ENCODE results near the gene MEX3C.

MEX3C gene

GRCh38 chr18:51151185-51151567 is 46.3 kb downstream of the MEX3C start:
- DNase-seq = no peak
- no peak for ATAC-seq
- no peaks in the 10 kb centered on the region for H3K27me3 Mint-ChIP-seq
- H3K4me3 Mint-ChIP-seq = peak overlapping the region in 1 of 2 donors; percentile 86
- H3K9me3 Mint-ChIP-seq = peaks cover 0 to 13% of the 10 kb centered on the region in 2 donors
- H3K27ac Mint-ChIP-seq = peak overlapping the region in 1 of 2 donors; percentile 63
- H3K4me1 Mint-ChIP-seq = peaks cover 57% of the 10 kb centered on the region

- peaks cover 0 to 13% of the 10 kb centered on the region in 2 donors for H3K9me3 Mint-ChIP-seq
- H3K4me3 Mint-ChIP-seq = peak overlapping the region in 1 of 2 donors; percentile 18
- DNase-seq = no peak
- H3K27me3 Mint-ChIP-seq = no peaks in the 10 kb centered on the region
- H3K27ac Mint-ChIP-seq = peak overlapping the region in 1 of 2 donors; percentile 7
- H3K4me1 Mint-ChIP-seq = peaks cover 54% of the 10 kb centered on the region
- ATAC-seq = no peak
These were observed 47.3 kb downstream of the MEX3C start for GRCh38 chr18:51150113-51150700.

GRCh38 chr18:51149670-51150069 is 47.8 kb downstream of the MEX3C start:
- DNase-seq = no peak
- Mint-ChIP-seq H3K9me3 (peaks cover 0 to 13% of the 10 kb centered on the region in 2 donors), H3K4me3 (no peak overlapping the region), H3K27me3 (no peaks in the 10 kb centered on the region), H3K4me1 (peaks cover 50% of the 10 kb centered on the region), H3K27ac (no peak overlapping the region)
- no peak for ATAC-seq

- no peak for ATAC-seq
- peaks cover 22% of the 10 kb centered on the region for H3K4me1 Mint-ChIP-seq
- H3K4me3 Mint-ChIP-seq = no peak overlapping the region
- H3K27ac Mint-ChIP-seq = no peak overlapping the region
- no peaks in the 10 kb centered on the region for H3K27me3 Mint-ChIP-seq
- peaks cover 0 to 13% of the 10 kb centered on the region in 2 donors for H3K9me3 Mint-ChIP-seq
- no peak for DNase-seq
These were observed 50.6 kb downstream of the MEX3C start for GRCh38 chr18:51146909-51147308.

- Mint-ChIP-seq H3K27me3 (no peaks in the 10 kb centered on the region), H3K4me3 (no peak overlapping the region), H3K27ac (no peak overlapping the region), H3K4me1 (peaks cover 6% of the 10 kb centered on the region), H3K9me3 (no peaks in the 10 kb centered on the region)
- ATAC-seq = no peak
- no peak for DNase-seq
These were observed 58.5 kb downstream of the MEX3C start for GRCh38 chr18:51138936-51139335.

- H3K4me3 Mint-ChIP-seq = no peak overlapping the region
- no peak for DNase-seq
- no peaks in the 10 kb centered on the region for H3K9me3 Mint-ChIP-seq
- H3K27ac Mint-ChIP-seq = peak overlapping the region in 1 of 2 donors; percentile 40
- ATAC-seq = no peak
- peaks cover 6% of the 10 kb centered on the region for H3K4me1 Mint-ChIP-seq
- no peaks in the 10 kb centered on the region for H3K27me3 Mint-ChIP-seq
These were observed 59.6 kb downstream of the MEX3C start for GRCh38 chr18:51137891-51138290.

- Mint-ChIP-seq H3K4me1 (peaks cover 6% of the 10 kb centered on the region), H3K27me3 (no peaks in the 10 kb centered on the region), H3K4me3 (no peak overlapping the region), H3K9me3 (no peaks in the 10 kb centered on the region), H3K27ac (no peak overlapping the region)
- ATAC-seq = no peak
- DNase-seq = no peak
These were observed 60.3 kb downstream of the MEX3C start for GRCh38 chr18:51137026-51137729.

- ATAC-seq (peak; percentile 64), DNase-seq (no peak)
- Mint-ChIP-seq H3K4me1 (peaks cover 6% of the 10 kb centered on the region), H3K27me3 (no peaks in the 10 kb centered on the region), H3K27ac (peak overlapping the region in 1 of 2 donors; percentile 7), H3K9me3 (no peaks in the 10 kb centered on the region), H3K4me3 (no peak overlapping the region)
These were observed 61.7 kb downstream of the MEX3C start for GRCh38 chr18:51135795-51136194.

- DNase-seq = no peak
- Mint-ChIP-seq H3K4me3 (no peak overlapping the region), H3K9me3 (no peaks in the 10 kb centered on the region), H3K27ac (peak overlapping the region in 1 of 2 donors; percentile 9), H3K4me1 (peaks cover 6% of the 10 kb centered on the region), H3K27me3 (no peaks in the 10 kb centered on the region)
- ATAC-seq = no peak
These were observed 62.1 kb downstream of the MEX3C start for GRCh38 chr18:51135364-51135763.

GRCh38 chr18:51134721-51135120 is 62.8 kb downstream of the MEX3C start:
- ATAC-seq = no peak
- no peak overlapping the region for H3K27ac Mint-ChIP-seq
- no peak overlapping the region for H3K4me3 Mint-ChIP-seq
- peaks cover 6% of the 10 kb centered on the region for H3K4me1 Mint-ChIP-seq
- no peaks in the 10 kb centered on the region for H3K27me3 Mint-ChIP-seq
- DNase-seq = no peak
- H3K9me3 Mint-ChIP-seq = no peaks in the 10 kb centered on the region

GRCh38 chr18:51133580-51134160 is 63.8 kb downstream of the MEX3C start:
- Mint-ChIP-seq H3K27ac (no peak overlapping the region), H3K4me1 (peaks cover 6% of the 10 kb centered on the region), H3K4me3 (no peak overlapping the region), H3K9me3 (no peaks in the 10 kb centered on the region), H3K27me3 (no peaks in the 10 kb centered on the region)
- ATAC-seq (no peak), DNase-seq (no peak)

- no peak overlapping the region for H3K27ac Mint-ChIP-seq
- H3K27me3 Mint-ChIP-seq = no peaks in the 10 kb centered on the region
- no peak for DNase-seq
- no peak overlapping the region for H3K4me3 Mint-ChIP-seq
- H3K9me3 Mint-ChIP-seq = no peaks in the 10 kb centered on the region
- ATAC-seq = no peak
- H3K4me1 Mint-ChIP-seq = peaks cover 6% of the 10 kb centered on the region
These were observed 65.1 kb downstream of the MEX3C start for GRCh38 chr18:51132256-51132935.

- H3K9me3 Mint-ChIP-seq = no peaks in the 10 kb centered on the region
- H3K27me3 Mint-ChIP-seq = no peaks in the 10 kb centered on the region
- no peak overlapping the region for H3K27ac Mint-ChIP-seq
- no peak overlapping the region for H3K4me3 Mint-ChIP-seq
- DNase-seq (no peak), ATAC-seq (no peak)
- H3K4me1 Mint-ChIP-seq = no peaks in the 10 kb centered on the region
These were observed 68.9 kb downstream of the MEX3C start for GRCh38 chr18:51128533-51128932.

GRCh38 chr18:51127664-51128063 is 69.8 kb downstream of the MEX3C start:
- ATAC-seq (no peak), DNase-seq (no peak)
- no peak overlapping the region for H3K4me3 Mint-ChIP-seq
- no peaks in the 10 kb centered on the region for H3K4me1 Mint-ChIP-seq
- H3K9me3 Mint-ChIP-seq = no peaks in the 10 kb centered on the region
- no peak overlapping the region for H3K27ac Mint-ChIP-seq
- H3K27me3 Mint-ChIP-seq = no peaks in the 10 kb centered on the region

GRCh38 chr18:51125976-51126375 is 71.5 kb downstream of the MEX3C start:
- DNase-seq = no peak
- H3K27me3 Mint-ChIP-seq = no peaks in the 10 kb centered on the region
- H3K4me1 Mint-ChIP-seq = no peaks in the 10 kb centered on the region
- H3K27ac Mint-ChIP-seq = peak overlapping the region in 1 of 2 donors; percentile 3
- ATAC-seq = no peak
- no peak overlapping the region for H3K4me3 Mint-ChIP-seq
- no peaks in the 10 kb centered on the region for H3K9me3 Mint-ChIP-seq

All from stimulated activated naive CD8-positive, alpha-beta T cell treated with anti-CD3 and anti-CD28 coated beads, Interleukin-15, amount 100 ng/mL, for 72 hours (primary cell).